SK-N-SH (cell line): ENCODE measurements around the gene BTBD9.

Experiments
- EZH2phosphoT487 ChIP-seq: fragments of 200-600 bp; sonication (generic); IDR thresholded peaks from 2 replicates; pipeline ENCODE4 v1.6.1; 2017; ENCODE audit warnings: low read depth, mixed run types, mild to moderate bottlenecking, antibody characterized with exemption, moderate library complexity, borderline replicate concordance
- FOXM1 ChIP-seq: IDR thresholded peaks from 2 replicates; pipeline ENCODE4 v1.4.0; 2012; ENCODE audit warnings: low read depth, mild to moderate bottlenecking
- RCOR1 ChIP-seq: fragments of 150-350 bp; IDR thresholded peaks from 2 replicates; pipeline ENCODE4 v1.6.1; 2017; ENCODE audit warnings: antibody characterized with exemption, low read length
- SIN3A ChIP-seq: IDR thresholded peaks from 2 replicates; pipeline ENCODE4 v1.6.1; 2012; ENCODE audit warnings: low read depth, mild to moderate bottlenecking, low read length, moderate library complexity, borderline replicate concordance

DNA sequence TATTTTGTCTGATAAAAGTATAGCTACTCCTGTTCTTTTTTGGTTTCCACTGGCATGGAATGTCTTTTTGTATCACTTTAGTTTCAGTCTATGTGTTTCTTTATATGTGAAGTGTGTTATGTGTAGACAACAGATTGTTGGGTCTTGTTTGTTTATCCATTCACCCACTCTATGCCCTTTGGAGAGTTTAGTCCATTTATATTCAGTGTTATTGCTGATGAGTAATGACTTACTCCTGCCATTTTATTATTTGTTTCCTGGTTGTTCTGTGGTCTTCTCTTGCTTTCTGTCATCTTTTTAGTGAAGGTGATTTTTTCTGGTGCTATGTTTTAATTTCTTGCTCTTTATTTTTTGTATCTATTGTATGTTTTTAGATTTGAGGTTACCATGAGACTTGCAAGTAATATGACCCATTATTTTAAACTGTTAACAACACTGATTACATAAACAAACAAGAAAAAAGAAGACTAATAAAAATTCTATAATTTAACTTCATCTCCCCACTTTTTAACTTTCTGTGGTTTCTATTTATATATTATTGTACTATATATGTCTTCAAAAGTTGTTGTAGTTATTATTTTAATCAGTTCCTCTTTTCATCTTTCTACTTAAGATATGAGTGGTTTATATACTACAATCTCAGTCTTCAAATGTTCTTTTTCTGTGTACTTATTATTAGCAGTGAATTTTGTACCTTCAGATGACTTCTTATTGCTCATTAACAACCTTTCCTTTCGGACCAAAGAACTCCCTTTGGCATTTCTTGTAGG lies 323.4 kb downstream of the BTBD9 start:
- TF ChIP-seq FOXM1 (no peak), EZH2phosphoT487 (no peak), RCOR1 (no peak), SIN3A (no peak)
